HFFc6 (cell line): Measurements from ENCODE around the gene SFTPA1. TPM values are rescaled to one million over a fixed set of nuclear protein-coding genes. Genes with fewer than 3 reads are reported as not detected.
"Not testable (repeated sequence)": the region's sequence is repeated elsewhere in the genome, so short reads cannot be mapped to it uniquely, and the experiment has no call there.

Source experiments
- DNase-seq: peaks from one replicate; pipeline ENCODE4 v3.0.0-alpha.2; 2018
- H3K27ac Mint-ChIP-seq: 2 replicates; pipeline ENCODE4 v1.8.0; 2020; ENCODE audit warnings: mild to moderate bottlenecking, mixed read lengths
- H3K27me3 Mint-ChIP-seq: 2 replicates; pipeline ENCODE4 v1.8.0; 2021; ENCODE audit warnings: mild to moderate bottlenecking, moderate library complexity, mixed read lengths; ENCODE audit not compliant: insufficient read depth
- H3K36me3 Mint-ChIP-seq: 2 replicates; pipeline ENCODE4 v1.8.0; 2021; ENCODE audit warnings: low read depth, mixed read lengths
- H3K4me1 Mint-ChIP-seq: 2 replicates; pipeline ENCODE4 v1.8.0; 2020; ENCODE audit warnings: low read depth, mixed read lengths
- H3K4me3 Mint-ChIP-seq: 2 replicates; pipeline ENCODE4 v1.8.0; 2020; ENCODE audit warnings: mild to moderate bottlenecking, moderate library complexity, mixed read lengths
- H3K9me3 Mint-ChIP-seq: 2 replicates; pipeline ENCODE4 v1.8.0; 2020; ENCODE audit warnings: mild to moderate bottlenecking, mixed read lengths
- CTCF ChIP-seq: fragments of 200-600 bp; sonication (generic); IDR thresholded peaks from 2 replicates; pipeline ENCODE4 v1.5.0; 2021; ENCODE audit warnings: antibody characterized with exemption, mild to moderate bottlenecking
- long read RNA-seq: library from polyadenylated mRNA; unstranded; transcript quantifications from one replicate; pipeline ENCODE4 v2.0.0, GENCODE V29; 2019
- total RNA-seq, 6 experiments: library from RNA; stranded (reverse); fragmentation: NEBNext Ultra II Directional; extraction: Animal tissue kit (Norgen Biotek cat#: 25700); gene quantifications; 2 replicates in 1 of 6; 3 replicates in 5 of 6; pipeline ENCODE4 v1.2.3, GENCODE V29; 2021

SFTPA1 gene
- not detected for total RNA-seq
- long read RNA-seq, result 0 reads

GRCh38 chr10:79610601-79611191, at the start of gene SFTPA1:
TSS of gene SFTPA1 (plus strand) at chr10:79610939. CDS start at chr10:79611826, 887 bp downstream.
- peaks cover 32% of the 10 kb centered on the region for H3K27me3 Mint-ChIP-seq
- H3K4me1 Mint-ChIP-seq, result peaks cover 7% of the 10 kb centered on the region; the same call in 1 of the 2 replicates
- H3K27ac Mint-ChIP-seq, result no peak within 1 kb of the TSS
- no peak for DNase-seq
- H3K4me3 Mint-ChIP-seq, result no peak within 1 kb of the TSS
- no peak for TF ChIP-seq CTCF
- no peaks in the 10 kb centered on the region for H3K36me3 Mint-ChIP-seq
- H3K9me3 Mint-ChIP-seq, result no peaks in the 10 kb centered on the region

- Mint-ChIP-seq H3K4me1 (peaks cover 13% of the 10 kb centered on the region; the same call in 1 of the 2 replicates), H3K36me3 (no peaks in the 10 kb centered on the region), H3K27me3 (peaks cover 27% of the 10 kb centered on the region), H3K4me3 (no peak overlapping the region), H3K27ac (no peak overlapping the region), H3K9me3 (no peaks in the 10 kb centered on the region)
- DNase-seq, result no peak
- TF ChIP-seq CTCF, result no peak
These were observed 49.5 kb upstream of the SFTPA1 start for GRCh38 chr10:79561257-79561656.

- TF ChIP-seq CTCF, result peak; percentile 91
- Mint-ChIP-seq H3K27me3 (peaks cover 24% of the 10 kb centered on the region), H3K4me1 (peaks cover 13% of the 10 kb centered on the region; the same call in 1 of the 2 replicates), H3K4me3 (peak overlapping the region; percentile 41), H3K27ac (no peak overlapping the region), H3K9me3 (no peaks in the 10 kb centered on the region), H3K36me3 (no peaks in the 10 kb centered on the region)
- peak; percentile 44 for DNase-seq
These were observed 48.5 kb upstream of the SFTPA1 start for GRCh38 chr10:79562135-79562756.

- no peak for TF ChIP-seq CTCF
- Mint-ChIP-seq H3K4me1 (peaks cover 13% of the 10 kb centered on the region; the same call in 1 of the 2 replicates), H3K9me3 (no peaks in the 10 kb centered on the region), H3K4me3 (no peak overlapping the region), H3K27me3 (peaks cover 26% of the 10 kb centered on the region), H3K36me3 (no peaks in the 10 kb centered on the region), H3K27ac (no peak overlapping the region)
- no peak for DNase-seq
These were observed 47.3 kb upstream of the SFTPA1 start for GRCh38 chr10:79563426-79563825.

- H3K4me1 Mint-ChIP-seq, DNase-seq, H3K4me3 Mint-ChIP-seq, H3K36me3 Mint-ChIP-seq, H3K27ac Mint-ChIP-seq: not testable (repeated sequence)
- Mint-ChIP-seq H3K27me3 (peaks cover 41% of the 10 kb centered on the region), H3K9me3 (peaks cover 14% of the 10 kb centered on the region)
These were observed 40.1 kb upstream of the SFTPA1 start for GRCh38 chr10:79570624-79571023.

- DNase-seq, result no peak
- no peaks in the 10 kb centered on the region for H3K36me3 Mint-ChIP-seq
- no peak for TF ChIP-seq CTCF
- peaks cover 11% of the 10 kb centered on the region for H3K9me3 Mint-ChIP-seq
- H3K27ac Mint-ChIP-seq, result no peak overlapping the region
- H3K4me3 Mint-ChIP-seq, result no peak overlapping the region
- H3K4me1 Mint-ChIP-seq, result no peaks in the 10 kb centered on the region
- H3K27me3 Mint-ChIP-seq, result peaks cover 26% of the 10 kb centered on the region
These were observed 31.4 kb upstream of the SFTPA1 start for GRCh38 chr10:79579361-79579760.
